Ureter (tissue), 1 donor: ENCODE data around the gene SLC37A1. TPM values are rescaled to one million over a fixed set of nuclear protein-coding genes. Genes with fewer than 3 reads are reported as not detected.
A peak's percentile ranks its signal among the peaks of the same experiment; 100 is the strongest.
"Not testable (repeated sequence)": the region's sequence is repeated elsewhere in the genome, so short reads cannot be mapped to it uniquely, and the experiment has no call there.

ENCODE experiments used
- DNase-seq: peaks from one replicate; pipeline ENCODE4 v3.0.0-alpha.2; 2020; ENCODE audit warnings: low spot score
- total RNA-seq: library from RNA; stranded (reverse); gene quantifications from one replicate; pipeline ENCODE4 v1.2.4, GENCODE V29; 2023
- donor health status: DM: yes; HTN: yes; CAD: no.

Gene SLC37A1
- total RNA-seq, 1 donor from 2014 or later, result 48.0 TPM

DNA sequence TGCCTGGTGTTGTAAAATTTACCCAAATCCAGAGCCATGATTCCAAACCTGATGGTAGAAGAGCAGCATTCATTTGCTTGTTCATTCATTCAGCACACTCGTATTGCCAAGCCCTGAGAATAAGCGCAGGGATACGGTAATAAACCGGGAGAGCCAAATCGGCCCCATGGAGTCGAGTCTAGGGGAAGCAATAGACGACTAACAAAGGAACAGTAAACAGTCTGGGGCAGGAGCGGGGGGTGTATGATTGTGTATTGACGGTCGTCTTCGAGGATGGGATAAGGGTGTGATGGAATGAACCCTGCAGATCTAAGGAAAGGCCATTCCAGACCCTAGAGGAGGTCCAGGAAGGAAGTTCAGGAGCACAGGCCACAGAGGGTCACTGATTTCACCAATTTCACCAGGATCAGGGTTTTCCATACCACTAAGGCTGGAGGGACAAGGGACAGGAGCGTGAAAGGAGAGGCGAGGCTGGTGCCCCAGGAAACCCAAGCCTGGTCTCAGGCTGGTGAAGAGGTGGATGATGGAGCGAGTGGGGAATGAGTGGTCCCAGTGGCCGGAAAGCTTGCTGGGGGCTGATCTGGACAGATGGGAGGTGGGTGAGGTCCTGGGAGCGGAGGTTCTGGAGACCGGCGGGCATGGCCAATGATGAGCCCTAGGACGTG, 78.6 kb downstream of the SLC37A1 start:
- DNase-seq, result no peak

DNA sequence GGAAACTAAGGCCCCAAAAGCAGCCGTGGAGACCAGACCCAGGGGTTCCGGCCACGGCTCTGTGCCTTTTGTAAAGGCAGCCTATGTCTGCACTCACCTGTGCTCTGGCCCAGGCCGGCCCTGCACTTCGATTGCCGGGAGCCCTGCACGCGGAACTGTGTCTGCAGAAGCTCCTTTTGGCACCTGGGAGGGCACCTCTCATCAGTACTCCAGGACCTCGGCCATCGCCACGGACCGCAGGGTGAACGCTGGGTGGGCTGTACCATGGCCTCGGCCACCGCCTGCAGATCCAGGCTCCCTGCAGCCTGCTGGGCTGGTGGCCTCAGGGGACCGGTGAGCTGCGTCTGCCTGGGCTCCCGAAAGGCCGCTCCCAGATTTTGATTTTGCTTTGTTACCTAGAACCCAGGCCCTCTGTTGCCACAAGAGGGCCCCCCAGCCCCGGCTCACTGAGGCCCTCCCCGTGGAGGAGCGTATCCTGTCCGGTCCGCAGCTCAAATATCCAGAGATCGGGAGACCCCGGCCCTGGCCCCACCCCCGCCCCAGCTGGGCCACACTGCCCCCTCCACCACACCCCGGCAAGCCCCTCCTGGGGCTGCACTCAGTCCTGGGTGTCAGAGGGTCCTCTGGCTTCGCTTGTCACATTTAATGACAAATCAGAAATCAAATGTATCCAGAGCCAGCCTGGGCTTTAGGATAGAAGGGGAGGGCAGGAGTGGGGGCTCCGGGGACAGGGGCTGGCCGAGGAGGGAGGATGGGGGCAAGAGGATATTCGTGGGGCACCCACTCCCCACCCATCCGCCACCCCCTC, 79.6 kb downstream of the SLC37A1 start:
- DNase-seq, result peak; percentile 79

- DNase-seq, result no peak
Measured at GRCh38 chr21:42594616-42595282, 81.1 kb downstream of the SLC37A1 start.

- no peak for DNase-seq
Measured at GRCh38 chr21:42595283-42596187, 81.9 kb downstream of the SLC37A1 start.

GRCh38 chr21:42596657-42597056, 83.0 kb downstream of the SLC37A1 start:
- no peak for DNase-seq

DNA sequence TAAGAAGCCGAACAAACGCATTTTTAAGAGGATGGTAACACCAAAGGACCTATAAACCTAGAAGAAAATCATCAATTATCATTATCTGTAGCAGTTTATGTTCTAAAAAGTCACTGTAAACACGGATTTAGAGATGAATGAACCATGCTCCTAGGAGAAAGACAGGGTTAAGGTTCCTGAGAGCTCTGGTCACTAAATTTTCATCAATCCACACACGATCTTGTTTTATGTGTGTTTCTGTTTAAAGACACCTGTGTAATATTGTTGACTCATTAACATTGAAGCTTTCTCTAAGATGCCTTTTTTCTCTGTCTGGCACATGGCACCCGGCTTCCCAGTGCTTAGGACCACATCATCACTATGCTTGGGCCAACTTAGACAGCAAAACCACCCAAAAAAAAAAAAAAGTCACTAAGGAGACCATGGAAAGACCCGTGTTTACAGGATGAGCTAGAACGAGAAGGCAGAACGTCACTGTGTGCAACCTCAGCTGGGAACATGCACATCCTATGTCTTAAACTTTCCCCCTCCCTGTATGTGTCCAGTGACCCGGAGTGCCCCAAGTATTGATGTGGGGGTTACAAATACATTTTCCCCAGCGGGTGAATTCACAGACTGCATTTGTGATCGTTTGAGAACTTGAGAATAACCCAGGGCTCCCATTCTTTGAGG, 84.0 kb downstream of the SLC37A1 start:
- DNase-seq, result no peak

GRCh38 chr21:42598159-42598735, 84.6 kb downstream of the SLC37A1 start:
- DNase-seq, result no peak

- no peak for DNase-seq
Measured at GRCh38 chr21:42599486-42599885, 85.8 kb downstream of the SLC37A1 start.

GRCh38 chr21:42599962-42600361, 86.3 kb downstream of the SLC37A1 start:
- no peak for DNase-seq

GRCh38 chr21:42601656-42602055, 88.0 kb downstream of the SLC37A1 start:
- no peak for DNase-seq

GRCh38 chr21:42607102-42607501, 93.5 kb downstream of the SLC37A1 start:
- no peak for DNase-seq

DNA sequence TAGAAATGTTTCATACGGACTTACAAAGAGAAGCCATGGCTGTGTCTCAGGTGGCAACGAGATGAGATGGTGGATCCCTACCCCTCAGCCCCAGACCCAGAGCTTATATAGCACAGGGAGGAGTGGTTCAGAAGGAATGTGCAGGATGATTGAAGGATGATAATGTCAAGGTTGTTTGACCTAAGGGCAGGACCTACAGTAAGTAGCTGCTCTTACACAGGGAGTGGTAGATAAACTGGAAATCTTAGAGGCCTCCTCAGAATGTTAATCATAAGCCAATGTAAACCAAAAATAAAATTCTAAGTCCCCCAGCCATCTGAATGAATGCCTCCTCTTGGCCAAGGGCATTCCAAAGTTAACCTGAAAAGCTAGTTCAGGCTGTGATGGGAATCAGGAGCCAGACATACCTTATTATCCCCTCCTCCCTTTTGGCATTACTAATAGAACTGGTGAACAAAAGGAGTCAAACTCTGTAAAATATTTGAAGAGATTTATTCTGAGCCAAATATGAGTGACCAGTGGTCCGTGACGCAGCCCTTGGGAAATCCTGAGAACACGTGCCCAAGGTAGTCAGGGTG, 94.0 kb downstream of the SLC37A1 start:
- DNase-seq, result no peak

- DNase-seq, result no peak
Measured at GRCh38 chr21:42608446-42608845, 94.8 kb downstream of the SLC37A1 start.

DNA sequence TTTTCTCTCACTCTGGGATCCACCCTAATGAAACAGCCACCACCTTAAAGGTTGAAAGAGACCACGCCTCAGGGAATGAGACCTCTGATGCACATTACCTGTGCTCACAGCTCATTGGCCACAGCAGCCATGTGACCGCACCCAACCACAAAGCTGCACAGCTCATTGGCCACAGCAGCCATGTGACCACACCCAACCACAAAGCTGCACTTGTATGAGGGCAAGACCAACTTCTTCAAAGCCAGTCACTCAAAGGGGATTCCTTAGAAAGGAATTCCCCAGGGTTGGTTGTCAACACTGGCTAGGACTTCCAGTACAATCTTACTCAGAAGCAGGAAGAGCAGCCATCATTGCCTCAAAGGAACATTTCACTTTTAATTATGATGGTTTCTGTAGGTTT, 96.2 kb downstream of the SLC37A1 start:
- DNase-seq, result no peak

DNA sequence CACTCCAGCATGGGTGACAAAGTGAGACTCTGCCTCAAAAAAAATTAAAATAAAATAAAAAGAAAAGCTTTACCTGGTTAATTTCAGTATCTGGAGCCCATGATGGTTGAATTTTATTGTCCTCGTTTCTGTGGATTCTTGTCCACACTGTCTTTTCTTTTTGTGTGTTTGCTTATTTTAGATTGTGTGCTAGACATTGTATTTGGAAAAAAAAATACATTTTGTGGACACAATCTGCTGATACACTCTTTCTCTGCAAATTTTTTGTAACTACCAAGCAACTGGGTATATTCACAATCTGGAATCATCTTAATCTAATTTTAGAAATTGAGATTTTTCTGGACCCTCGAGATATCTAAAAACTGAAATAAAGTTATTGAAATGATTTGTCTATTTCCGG, 98.2 kb downstream of the SLC37A1 start:
- DNase-seq, result no peak

- DNase-seq, result no peak
Measured at GRCh38 chr21:42612390-42612789, 98.7 kb downstream of the SLC37A1 start.

GRCh38 chr21:42613756-42614155, 100.1 kb downstream of the SLC37A1 start:
- no peak for DNase-seq

DNA sequence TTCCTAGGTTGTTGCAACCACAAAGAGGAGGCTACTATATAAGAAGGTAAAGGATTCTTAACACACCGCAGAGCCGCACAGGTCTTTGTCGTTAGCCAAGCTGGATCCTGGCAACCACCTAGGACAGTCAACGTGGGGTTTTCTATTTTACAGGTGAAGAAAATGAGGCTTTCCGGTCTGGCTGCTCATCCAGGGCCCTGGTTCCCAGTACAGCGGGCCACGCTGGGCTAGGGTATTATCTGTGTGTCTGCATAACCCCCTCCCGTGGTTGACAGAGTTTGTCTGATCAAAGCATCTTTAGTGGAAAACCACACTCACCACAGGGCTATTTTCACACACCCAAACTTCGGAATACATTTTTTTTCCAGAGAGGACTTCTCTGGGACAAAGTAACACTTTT, 100.7 kb downstream of the SLC37A1 start:
- DNase-seq, result no peak

- peak; percentile 72 for DNase-seq
Measured at GRCh38 chr21:42614811-42615351, 101.2 kb downstream of the SLC37A1 start.

GRCh38 chr21:42615377-42615776, 101.7 kb downstream of the SLC37A1 start:
- not testable (repeated sequence) for DNase-seq
